ELF-1 (cell line): ENCODE results near the gene OAT.

Experiments
- DNase-seq: peaks from one replicate; pipeline ENCODE4 v3.0.0-alpha.2; 2016; ENCODE audit warnings: low read depth, low spot score

The OAT gene

GRCh38 chr10:124353896-124354295 lies 64.8 kb downstream of the OAT start:
- DNase-seq: no peak

GRCh38 chr10:124353091-124353815 lies 65.5 kb downstream of the OAT start:
- DNase-seq: no peak

- no peak for DNase-seq
Observed at GRCh38 chr10:124351481-124352220, 67.1 kb downstream of the OAT start.

DNA sequence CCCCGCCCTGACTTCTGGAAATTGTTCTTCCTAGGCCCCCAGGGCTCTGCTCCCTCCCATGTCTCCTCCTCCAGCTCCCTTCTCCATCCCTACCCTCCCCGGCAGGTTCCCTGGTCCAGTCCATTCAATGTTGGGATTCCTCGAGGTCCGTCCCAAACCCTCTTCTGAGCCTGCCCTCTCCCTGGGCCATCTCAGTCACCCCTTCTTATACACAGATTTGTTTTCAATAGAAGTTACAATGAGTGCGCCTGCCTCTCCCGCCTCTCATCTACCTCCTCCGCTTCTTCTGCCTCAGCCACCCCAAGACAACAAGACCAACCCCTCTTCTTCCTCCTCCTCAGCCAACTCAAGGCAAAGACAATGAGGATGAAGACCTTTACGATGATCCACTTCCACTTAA lies 67.9 kb downstream of the OAT start:
- DNase-seq: no peak

DNA sequence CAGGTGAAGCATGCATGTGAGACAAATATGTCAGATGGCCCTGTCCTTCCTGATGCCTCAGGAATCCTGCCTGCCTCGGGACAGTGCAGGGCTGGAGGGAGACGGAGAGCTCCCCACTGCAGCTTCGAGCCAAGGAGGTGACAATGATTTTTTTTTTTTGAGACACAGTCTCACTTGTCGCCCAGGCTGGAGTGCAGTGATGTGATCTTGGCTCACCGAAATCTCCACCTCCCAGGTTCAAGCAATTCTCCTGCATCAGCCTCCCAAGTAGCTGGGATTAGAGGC lies 68.8 kb downstream of the OAT start:
- DNase-seq: no peak

DNA sequence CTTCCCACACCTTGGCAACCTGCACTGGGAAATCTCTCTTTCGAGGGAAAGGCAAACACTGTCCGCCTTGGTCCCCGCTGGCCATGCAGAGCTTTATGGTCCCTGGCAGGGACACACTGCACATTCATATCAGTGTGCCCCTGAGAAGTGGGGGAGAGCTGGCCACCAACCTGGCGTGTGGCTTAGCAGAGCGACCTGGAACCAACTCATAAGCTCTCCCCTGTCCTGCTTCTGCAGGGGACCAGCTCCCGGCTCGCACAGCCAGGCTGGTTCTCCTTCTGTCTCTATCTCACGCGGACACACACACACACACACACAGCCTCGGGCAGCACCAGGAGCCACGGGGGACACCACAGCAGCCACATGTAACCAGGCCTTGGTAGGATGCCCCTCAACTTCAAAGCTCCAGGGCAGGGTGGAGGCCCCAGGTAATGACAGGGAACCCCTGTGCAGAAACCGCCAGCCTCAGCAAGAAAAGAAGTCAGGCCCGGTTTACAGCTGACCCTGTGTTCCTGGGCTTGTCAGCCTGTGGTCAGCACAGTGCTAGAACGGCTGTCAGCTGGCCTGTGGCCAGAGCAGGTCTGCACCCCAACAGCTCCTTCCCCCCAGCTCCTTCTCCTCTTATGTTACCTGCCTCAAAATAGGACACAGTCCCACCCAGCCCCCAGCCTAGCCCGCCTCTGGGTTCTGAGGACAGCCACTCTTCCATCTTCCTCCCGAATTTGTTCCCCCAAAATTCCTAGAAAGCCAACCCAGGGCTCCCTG lies 69.3 kb downstream of the OAT start:
- DNase-seq: no peak

DNA sequence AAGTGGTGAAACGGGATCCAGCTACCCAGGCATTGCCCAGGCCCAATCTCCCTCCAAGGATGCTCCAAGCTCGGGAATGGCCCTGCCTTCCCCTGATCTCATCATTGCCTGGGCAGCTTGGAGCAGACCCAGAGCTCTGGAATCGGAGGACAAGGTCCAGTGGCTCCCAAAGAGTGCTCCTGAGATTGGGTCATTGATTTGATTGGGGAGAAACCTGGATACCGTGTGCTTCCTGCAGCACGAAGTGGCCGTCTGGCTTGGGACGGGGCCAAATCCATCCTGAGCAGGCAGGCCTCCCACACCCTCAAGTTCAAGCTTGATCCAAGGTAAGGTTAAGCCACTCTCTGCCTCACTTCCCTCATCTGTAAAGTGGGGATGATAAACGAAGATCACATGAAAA lies 69.9 kb downstream of the OAT start:
- no peak for DNase-seq

DNA sequence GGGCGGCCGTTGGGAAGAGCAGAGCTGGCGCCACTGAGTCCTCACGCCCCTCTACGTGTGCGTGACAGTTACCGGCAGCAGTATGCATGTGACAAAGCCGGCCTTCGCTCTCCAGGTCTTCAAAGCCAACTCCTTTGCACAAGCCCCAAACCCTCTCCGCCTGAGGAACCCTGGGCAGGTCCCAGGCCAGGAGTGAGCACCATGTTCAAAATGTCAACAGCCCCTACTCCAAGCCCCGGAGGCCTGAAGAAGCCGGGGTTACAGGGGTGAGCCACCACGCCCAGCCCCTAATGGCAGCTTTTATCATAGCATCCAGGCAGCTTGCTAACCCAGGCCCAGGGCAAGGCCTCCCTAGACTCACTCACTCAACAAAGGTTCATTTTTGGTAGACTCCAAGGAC lies 70.8 kb downstream of the OAT start:
- no peak for DNase-seq
